ENCODE results near the gene GGTLC1. TPM values are rescaled to one million over a fixed set of nuclear protein-coding genes. Genes with fewer than 3 reads are reported as not detected.

GGTLC1 gene
- not detected for total RNA-seq

DNA sequence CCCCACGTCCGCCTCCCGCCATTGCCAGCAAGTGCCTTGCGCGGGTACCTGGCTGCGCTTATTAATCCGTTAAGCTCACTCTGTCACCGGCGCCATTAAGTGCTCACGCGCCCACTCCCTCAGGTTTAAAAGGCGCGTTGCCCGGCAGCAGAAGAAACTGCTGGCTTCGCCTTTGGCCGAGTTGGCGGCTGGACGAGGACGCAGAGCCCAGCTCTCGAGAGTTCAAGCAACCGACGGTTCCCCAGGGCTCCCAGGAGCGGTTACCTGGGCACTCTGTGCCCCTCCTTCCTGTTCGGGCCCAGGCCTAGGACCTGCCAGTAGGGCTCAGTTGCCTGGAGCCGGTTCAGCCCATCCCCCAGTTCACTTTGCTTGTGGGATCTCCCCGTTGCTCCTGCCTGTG lies at the start of gene GGTLC1:
Gene GGTLC1, minus strand, starts transcription at position 219 of the 400 bp plus-strand sequence. CDS start 2,168 bp downstream, outside the sequence.
- no peak within 1 kb of the TSS for H3K4me3 Mint-ChIP-seq
- POLR2A ChIA-PET, result no interaction called here
- H3K27me3 Mint-ChIP-seq, result no peaks in the 10 kb centered on the region
- CTCF ChIA-PET, result no interaction called here
- no peaks in the 10 kb centered on the region for H3K9me3 Mint-ChIP-seq (ENCODE audit: low read depth)
- intact Hi-C loops (cut with DNase I, micrococcal nuclease), result no loop called here
- H3K36me3 Mint-ChIP-seq (ENCODE audit: low read depth), result no peaks in the 10 kb centered on the region
- ATAC-seq (no peak), DNase-seq (no peak)
- H3K27ac Mint-ChIP-seq, result no peak within 1 kb of the TSS
- no peaks in the 10 kb centered on the region for H3K4me1 Mint-ChIP-seq

DNA sequence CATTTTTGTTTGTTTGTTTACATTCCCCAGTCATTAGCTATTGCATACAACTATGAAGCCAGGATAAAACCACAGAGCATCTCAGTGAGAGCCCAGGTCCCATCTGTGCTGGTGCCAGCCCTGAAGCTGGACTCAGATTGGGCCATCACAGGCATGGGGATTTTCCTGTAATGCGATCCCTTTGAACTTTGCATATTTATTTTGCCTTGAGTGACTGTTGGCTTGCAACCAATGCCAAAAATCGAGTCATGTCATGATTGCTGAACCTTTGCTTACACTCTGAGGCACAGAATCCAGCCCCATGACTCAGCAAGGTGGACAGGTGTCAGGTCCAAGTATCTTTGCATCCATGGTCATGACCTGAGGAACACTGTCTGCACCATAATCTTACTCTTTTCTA lies 46.2 kb upstream of the GGTLC1 start:
- intact Hi-C loops (cut with DNase I, micrococcal nuclease), result no loop called here
- POLR2A ChIA-PET, result no interaction called here
- peaks cover 5% of the 10 kb centered on the region for H3K9me3 Mint-ChIP-seq (ENCODE audit: low read depth)
- peaks cover 2% of the 10 kb centered on the region for H3K36me3 Mint-ChIP-seq (ENCODE audit: low read depth)
- no peak overlapping the region for H3K4me3 Mint-ChIP-seq
- CTCF ChIA-PET, result interaction anchor here (1.0 kb wide), 1 partner anchor 9 kb away, joined by 3 read pairs; no protein-coding TSS in a partner anchor
- H3K27ac Mint-ChIP-seq, result no peak overlapping the region
- peaks cover 25% of the 10 kb centered on the region for H3K4me1 Mint-ChIP-seq
- H3K27me3 Mint-ChIP-seq, result no peaks in the 10 kb centered on the region
- ATAC-seq, result no peak
- no peak for DNase-seq

- Mint-ChIP-seq H3K9me3 (ENCODE audit: low read depth) (peaks cover 5% of the 10 kb centered on the region), H3K27me3 (no peaks in the 10 kb centered on the region), H3K36me3 (ENCODE audit: low read depth) (peaks cover 2% of the 10 kb centered on the region), H3K4me3 (no peak overlapping the region), H3K4me1 (peaks cover 26% of the 10 kb centered on the region), H3K27ac (no peak overlapping the region)
- ATAC-seq (peak; percentile 18), DNase-seq (no peak)
- intact Hi-C loops (cut with DNase I, micrococcal nuclease), result no loop called here
- ChIA-PET POLR2A (no interaction called here), CTCF (no interaction called here)
Observed at GRCh38 chr20:24033565-24033964, 45.0 kb upstream of the GGTLC1 start.

DNA sequence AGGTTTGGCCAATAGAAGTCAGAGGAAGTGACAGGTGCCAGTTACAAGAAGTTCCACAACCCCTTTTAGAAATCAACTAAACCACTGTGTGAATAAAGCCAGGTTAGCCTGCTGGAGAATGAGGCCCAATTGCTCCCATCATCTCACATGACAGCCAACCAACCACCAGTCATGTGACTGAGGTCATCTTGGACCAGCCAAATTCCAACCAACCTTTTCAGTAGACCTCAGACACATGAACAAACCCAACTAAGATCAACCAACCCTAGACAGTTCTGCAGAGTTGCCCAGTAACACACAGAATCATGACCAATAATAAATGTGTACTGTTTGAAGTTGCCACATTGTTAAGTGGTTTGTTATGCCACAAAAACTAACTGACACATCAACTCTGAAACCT lies 44.6 kb upstream of the GGTLC1 start:
- Mint-ChIP-seq H3K27me3 (no peaks in the 10 kb centered on the region), H3K9me3 (ENCODE audit: low read depth) (peaks cover 5% of the 10 kb centered on the region), H3K4me1 (peaks cover 26% of the 10 kb centered on the region), H3K36me3 (ENCODE audit: low read depth) (peaks cover 2% of the 10 kb centered on the region), H3K4me3 (no peak overlapping the region), H3K27ac (peak overlapping the region; percentile 76)
- peak; percentile 29 for DNase-seq
- intact Hi-C loops (cut with DNase I, micrococcal nuclease), result no loop called here
- POLR2A ChIA-PET, result no interaction called here
- CTCF ChIA-PET, result no interaction called here
- peak; percentile 85 for ATAC-seq

GRCh38 chr20:24032400-24032898 lies 43.9 kb upstream of the GGTLC1 start:
- no peak for ATAC-seq
- intact Hi-C loops (cut with DNase I, micrococcal nuclease), result no loop called here
- Mint-ChIP-seq H3K9me3 (ENCODE audit: low read depth) (peaks cover 5% of the 10 kb centered on the region), H3K4me3 (no peak overlapping the region), H3K36me3 (ENCODE audit: low read depth) (peaks cover 2% of the 10 kb centered on the region), H3K27me3 (no peaks in the 10 kb centered on the region), H3K27ac (peak overlapping the region; percentile 76), H3K4me1 (peaks cover 33% of the 10 kb centered on the region)
- CTCF ChIA-PET, result no interaction called here
- POLR2A ChIA-PET, result no interaction called here
- DNase-seq, result no peak

DNA sequence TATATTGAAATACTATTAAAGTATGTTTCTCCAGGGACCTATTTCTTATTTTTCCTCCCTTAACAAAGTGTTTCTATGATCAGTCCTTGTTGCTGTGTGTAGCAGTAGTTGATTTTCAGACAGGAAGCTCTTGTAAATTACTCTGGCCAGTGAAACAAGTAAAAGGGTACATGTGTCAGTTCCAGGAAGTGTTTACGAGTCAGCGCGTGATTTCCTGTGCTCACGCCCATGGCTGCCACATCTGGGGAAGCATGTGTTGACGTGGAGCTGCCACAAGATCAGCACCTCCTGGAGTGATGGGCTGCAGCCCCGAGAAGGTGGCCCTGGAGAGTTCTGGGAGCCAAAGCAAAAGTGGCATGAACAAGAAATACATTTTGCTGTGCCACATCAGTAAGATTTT lies 38.6 kb upstream of the GGTLC1 start:
- intact Hi-C loops (cut with DNase I, micrococcal nuclease), result no loop called here
- Mint-ChIP-seq H3K9me3 (ENCODE audit: low read depth) (peaks cover 5% of the 10 kb centered on the region), H3K27ac (peak overlapping the region; percentile 91), H3K4me3 (peak overlapping the region; percentile 42), H3K4me1 (peaks cover 35% of the 10 kb centered on the region), H3K36me3 (ENCODE audit: low read depth) (peaks cover 8% of the 10 kb centered on the region), H3K27me3 (no peaks in the 10 kb centered on the region)
- ChIA-PET CTCF (interaction anchor here (1.1 to 1.9 kb wide), 5 partner anchors 15 to 74 kb away, joined by 3 to 6 read pairs (median 3); no protein-coding TSS in a partner anchor), POLR2A (no interaction called here)
- peak; percentile 85 for DNase-seq
- peak; percentile 96 for ATAC-seq

DNA sequence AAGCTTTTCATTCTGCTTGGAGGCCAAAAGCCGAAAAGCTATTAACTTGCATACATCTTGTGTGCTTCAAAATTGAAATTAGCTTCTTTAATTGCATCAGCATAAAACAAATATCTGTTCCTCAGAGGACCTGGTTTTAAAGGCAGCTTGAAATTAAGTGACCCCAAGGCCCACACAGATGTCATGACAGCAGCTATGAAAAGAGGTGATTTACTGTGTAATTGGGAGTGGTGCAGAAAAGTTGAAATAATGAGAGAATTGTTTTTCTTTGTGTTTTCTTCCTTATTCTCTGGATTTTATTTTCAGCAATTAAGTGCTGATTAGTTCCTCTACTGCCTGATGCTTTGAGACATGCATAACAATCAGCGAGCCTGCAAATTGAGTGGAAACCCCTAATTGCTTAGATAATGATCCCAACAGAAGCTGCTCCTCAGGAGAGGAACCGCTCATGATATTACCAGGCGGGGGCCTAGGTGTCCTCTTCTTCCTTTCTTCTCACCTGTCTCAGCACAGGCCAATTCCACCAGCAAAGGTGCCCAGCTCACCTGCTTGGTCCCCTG lies 34.1 kb upstream of the GGTLC1 start:
- H3K27me3 Mint-ChIP-seq, result no peaks in the 10 kb centered on the region
- intact Hi-C loops (cut with DNase I, micrococcal nuclease), result no loop called here
- peaks cover 25% of the 10 kb centered on the region for H3K4me1 Mint-ChIP-seq
- H3K4me3 Mint-ChIP-seq, result no peak overlapping the region
- ChIA-PET POLR2A (no interaction called here), CTCF (interaction anchor here (1.0 to 1.3 kb wide), 3 partner anchors 16 to 77 kb away, joined by 3 read pairs; no protein-coding TSS in a partner anchor)
- DNase-seq (no peak), ATAC-seq (no peak)
- no peaks in the 10 kb centered on the region for H3K9me3 Mint-ChIP-seq (ENCODE audit: low read depth)
- H3K36me3 Mint-ChIP-seq (ENCODE audit: low read depth), result peaks cover 6% of the 10 kb centered on the region
- H3K27ac Mint-ChIP-seq, result no peak overlapping the region

DNA sequence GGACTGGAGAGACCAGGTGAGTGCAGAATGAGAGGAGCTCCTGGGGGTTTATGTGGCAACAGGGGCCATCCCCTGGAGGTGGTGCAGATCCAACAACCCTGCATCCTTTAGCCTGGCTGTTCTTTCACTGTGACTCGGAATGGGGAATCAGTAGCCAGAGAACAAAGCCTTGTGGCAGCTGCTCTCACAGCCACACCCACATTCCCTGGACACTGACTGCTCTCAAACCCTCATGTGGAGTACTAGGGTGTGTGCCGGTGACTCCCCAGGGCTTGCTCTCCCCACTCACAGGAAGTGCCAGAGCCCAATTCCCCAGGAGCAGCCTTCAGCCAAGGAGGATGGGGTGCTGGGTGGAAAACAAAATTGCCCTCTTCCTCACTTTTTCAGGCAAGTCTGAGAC lies 30.2 kb upstream of the GGTLC1 start:
- Mint-ChIP-seq H3K9me3 (ENCODE audit: low read depth) (no peaks in the 10 kb centered on the region), H3K27ac (no peak overlapping the region), H3K36me3 (ENCODE audit: low read depth) (no peaks in the 10 kb centered on the region), H3K4me1 (peaks cover 12% of the 10 kb centered on the region), H3K27me3 (peaks cover 4% of the 10 kb centered on the region), H3K4me3 (no peak overlapping the region)
- DNase-seq (no peak), ATAC-seq (no peak)
- CTCF ChIA-PET, result interaction anchor here (0.7 kb wide), 1 partner anchor 26 kb away, joined by 3 read pairs; no protein-coding TSS in a partner anchor
- POLR2A ChIA-PET, result no interaction called here
- intact Hi-C loops (cut with DNase I, micrococcal nuclease), result loop anchor here (5.0 to 10.0 kb wide), 2 partner anchors 84 to 86 kb away; no protein-coding TSS in a partner anchor

DNA sequence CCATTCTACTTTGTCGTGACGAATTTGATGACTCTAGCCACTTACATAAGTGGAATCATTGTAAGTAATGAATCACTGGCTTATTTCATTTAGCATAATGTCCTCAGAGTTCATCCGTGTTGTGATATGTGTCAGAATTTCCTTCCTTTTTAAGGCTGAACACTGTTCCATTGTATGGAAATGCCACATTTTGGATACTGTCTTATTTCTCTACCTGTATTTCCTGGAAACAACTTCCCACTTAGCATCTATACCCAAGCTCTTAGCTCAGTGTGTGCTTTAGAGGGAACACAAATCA lies 28.8 kb upstream of the GGTLC1 start:
- Mint-ChIP-seq H3K9me3 (ENCODE audit: low read depth) (no peaks in the 10 kb centered on the region), H3K4me1 (peaks cover 12% of the 10 kb centered on the region), H3K27ac (no peak overlapping the region), H3K36me3 (ENCODE audit: low read depth) (no peaks in the 10 kb centered on the region), H3K27me3 (peaks cover 4% of the 10 kb centered on the region), H3K4me3 (no peak overlapping the region)
- intact Hi-C loops (cut with DNase I, micrococcal nuclease), result loop anchor here (5.0 to 10.0 kb wide), 2 partner anchors 85 to 87 kb away; no protein-coding TSS in a partner anchor
- ChIA-PET CTCF (interaction anchor here (0.6 kb wide), 1 partner anchor 93 kb away, joined by 3 read pairs; no protein-coding TSS in a partner anchor), POLR2A (no interaction called here)
- ATAC-seq (no peak), DNase-seq (no peak)

- ChIA-PET POLR2A (no interaction called here), CTCF (interaction anchor here (0.8 kb wide), 1 partner anchor 10 kb away, joined by 3 read pairs; no protein-coding TSS in a partner anchor)
- peak; percentile 42 for DNase-seq
- peaks cover 12% of the 10 kb centered on the region for H3K4me1 Mint-ChIP-seq
- ATAC-seq, result peak; percentile 77
- no peak overlapping the region for H3K4me3 Mint-ChIP-seq
- H3K9me3 Mint-ChIP-seq (ENCODE audit: low read depth), result no peaks in the 10 kb centered on the region
- H3K27ac Mint-ChIP-seq, result no peak overlapping the region
- H3K36me3 Mint-ChIP-seq (ENCODE audit: low read depth), result no peaks in the 10 kb centered on the region
- intact Hi-C loops (cut with DNase I, micrococcal nuclease), result loop anchor here (5.0 to 10.0 kb wide), 2 partner anchors 85 to 88 kb away; no protein-coding TSS in a partner anchor
- H3K27me3 Mint-ChIP-seq, result peaks cover 4% of the 10 kb centered on the region
Observed at GRCh38 chr20:24016607-24017457, 28.3 kb upstream of the GGTLC1 start.

GRCh38 chr20:24013953-24014352 lies 25.4 kb upstream of the GGTLC1 start:
- ChIA-PET POLR2A (no interaction called here), CTCF (interaction anchor here (1.7 kb wide), 1 partner anchor 12 kb away, joined by 3 read pairs; no protein-coding TSS in a partner anchor)
- no peak for DNase-seq
- intact Hi-C loops (cut with DNase I, micrococcal nuclease), result loop anchor here in 1 of 2 experiments (10.0 kb wide), 1 partner anchor 91 kb away; no protein-coding TSS in a partner anchor
- H3K4me3 Mint-ChIP-seq, result no peak overlapping the region
- no peaks in the 10 kb centered on the region for H3K36me3 Mint-ChIP-seq (ENCODE audit: low read depth)
- peaks cover 12% of the 10 kb centered on the region for H3K4me1 Mint-ChIP-seq
- no peaks in the 10 kb centered on the region for H3K9me3 Mint-ChIP-seq (ENCODE audit: low read depth)
- no peak for ATAC-seq
- no peak overlapping the region for H3K27ac Mint-ChIP-seq
- H3K27me3 Mint-ChIP-seq, result peaks cover 4% of the 10 kb centered on the region

All from activated CD4-positive, alpha-beta T cell treated with anti-CD3 and anti-CD28 coated beads for 36 hours (primary cell).